Mucosa of descending colon (tissue), 3 donors: ENCODE data around the gene SNHG17. TPM values are rescaled to one million over a fixed set of nuclear protein-coding genes. Genes with fewer than 3 reads are reported as not detected.
"Not testable (repeated sequence)": the region's sequence is repeated elsewhere in the genome, so short reads cannot be mapped to it uniquely, and the experiment has no call there.

Experiments used
- ATAC-seq: fragments of 200-7000 bp; cut with Tn5 transposase; one replicate; pipeline ENCODE4 v1.9.1; 2020; ENCODE audit warnings: mild to moderate bottlenecking, moderate library complexity
- DNase-seq, 3 donors: peaks; one replicate each; pipeline ENCODE4 v3.0.0-alpha.2; 2020
- H3K36me3 ChIP-seq: fragments of 200-600 bp; one replicate; pipeline ENCODE4 v1.8.0; 2021; ENCODE audit warnings: low read depth, mild to moderate bottlenecking
- H3K4me1 ChIP-seq: fragments of 200-600 bp; one replicate; pipeline ENCODE4 v1.8.0; 2021; ENCODE audit warnings: low read depth, mild to moderate bottlenecking
- H3K4me3 ChIP-seq: fragments of 200-600 bp; one replicate; pipeline ENCODE4 v1.8.0; 2021; ENCODE audit warnings: mild to moderate bottlenecking
- H3K9me3 ChIP-seq: fragments of 200-600 bp; one replicate; pipeline ENCODE4 v1.8.0; 2021; ENCODE audit warnings: mild to moderate bottlenecking
- CTCF ChIP-seq: fragments of 200-600 bp; IDR thresholded peaks from one replicate; pipeline ENCODE4 v1.8.0; 2022; ENCODE audit warnings: antibody characterized with exemption, mild to moderate bottlenecking
- intact Hi-C, 2 donors: fragments of 100-400 bp; cut with DNase I in 1 of 2; cut with micrococcal nuclease in 1 of 2; formaldehyde crosslinking; loops; one replicate each; pipeline versions ENCODE4 v1.11.0 to v1.11.1; 2022; cut with DNase I, micrococcal nuclease
- total RNA-seq, 3 donors: library from RNA; stranded (reverse); fragmentation: NEBNext Ultra II Directional in 2 of 3; extraction: Animal tissue kit (Norgen Biotek cat#: 25700) in 2 of 3; gene quantifications; one replicate each; pipeline versions ENCODE4 v1.2.1 to v1.2.4, GENCODE V29; 2021 to 2023
- donor health status: DM: no; HTN: no; CAD: no; lungs with moderate emphysema.
- donor health status: DM: no; HTN: no; CAD: no.
- donor health status: DM: no; HTN: yes; CAD: no.

Gene SNHG17
- total RNA-seq, 3 donors from 2014 or later: 25.9 to 28.7 (median 26.3) TPM

- H3K36me3 ChIP-seq: peaks cover 10% of the 10 kb centered on the region
- no peak overlapping the region for H3K4me3 ChIP-seq
- DNase-seq: no peak
- intact Hi-C loops: no loop called here
- H3K4me1 ChIP-seq: no peaks in the 10 kb centered on the region
- ATAC-seq: no peak
- TF ChIP-seq CTCF: no peak
- no peaks in the 10 kb centered on the region for H3K9me3 ChIP-seq
Measured at GRCh38 chr20:38421915-38422314, 13.2 kb downstream of the SNHG17 start.

- intact Hi-C loops: no loop called here
- TF ChIP-seq CTCF: no peak
- DNase-seq: no peak
- ATAC-seq: no peak
- Histone ChIP-seq H3K4me1 (no peaks in the 10 kb centered on the region), H3K36me3 (peaks cover 10% of the 10 kb centered on the region), H3K4me3 (no peak overlapping the region), H3K9me3 (no peaks in the 10 kb centered on the region)
Measured at GRCh38 chr20:38420388-38421085, 14.6 kb downstream of the SNHG17 start.

- DNase-seq: peak in 1 of 3 donors; percentile 23
- Histone ChIP-seq H3K9me3 (no peaks in the 10 kb centered on the region), H3K36me3 (peaks cover 10% of the 10 kb centered on the region), H3K4me3 (no peak overlapping the region), H3K4me1 (no peaks in the 10 kb centered on the region)
- peak; percentile 29 for ATAC-seq
- intact Hi-C loops: no loop called here
- TF ChIP-seq CTCF: no peak
Measured at GRCh38 chr20:38418509-38419204, 16.5 kb downstream of the SNHG17 start.

- DNase-seq: no peak
- H3K9me3 ChIP-seq: no peaks in the 10 kb centered on the region
- no peak overlapping the region for H3K4me3 ChIP-seq
- ATAC-seq: no peak
- peaks cover 4% of the 10 kb centered on the region for H3K36me3 ChIP-seq
- TF ChIP-seq CTCF: no peak
- no peaks in the 10 kb centered on the region for H3K4me1 ChIP-seq
- intact Hi-C loops: no loop called here
Measured at GRCh38 chr20:38414769-38415450, 20.2 kb downstream of the SNHG17 start.

- H3K4me3 ChIP-seq: no peak overlapping the region
- no peak for DNase-seq
- ATAC-seq: no peak
- intact Hi-C loops: no loop called here
- H3K36me3 ChIP-seq: no peaks in the 10 kb centered on the region
- no peaks in the 10 kb centered on the region for H3K4me1 ChIP-seq
- H3K9me3 ChIP-seq: no peaks in the 10 kb centered on the region
- TF ChIP-seq CTCF: no peak
Measured at GRCh38 chr20:38412877-38413577, 22.1 kb downstream of the SNHG17 start.

- intact Hi-C loops, ATAC-seq, H3K4me1 ChIP-seq, H3K4me3 ChIP-seq, H3K9me3 ChIP-seq, DNase-seq, H3K36me3 ChIP-seq: not testable (repeated sequence)
Measured at GRCh38 chr20:38407822-38408221, 27.3 kb downstream of the SNHG17 start.
